Measurements from ENCODE around the gene ST13. TPM values are rescaled to one million over a fixed set of nuclear protein-coding genes. Genes with fewer than 3 reads are reported as not detected.
"Not testable (repeated sequence)": the region's sequence is repeated elsewhere in the genome, so short reads cannot be mapped to it uniquely, and the experiment has no call there.

The ST13 gene
- total and polyA plus RNA-seq, 11 donors, result 40.0 to 231 (median 202) TPM

GRCh38 chr22:40826984-40827741, 29.3 kb downstream of the ST13 start:
- Histone ChIP-seq H3K4me3 (no peak overlapping the region), H3K9me3 (no peaks in the 10 kb centered on the region), H3K27me3 (no peaks in the 10 kb centered on the region), H3K36me3 (peaks cover 0 to 100% (median 91%) of the 10 kb centered on the region in 9 donors), H3K4me1 (peaks cover 0 to 3% (median 0%) of the 10 kb centered on the region in 12 donors), H3K27ac (no peak overlapping the region)
- intact Hi-C loops (cut with DNase I), result no loop called here
- ATAC-seq (no peak), DNase-seq (no peak)
- WGBS, 4 donors, result 77 to 79% (median 79%) methylated on average over 7 of the region's 7 CpGs
- no peak for TF ChIP-seq POLR2A (IDR thresholded peaks at IDR 0.05)
- TF ChIP-seq CTCF (IDR thresholded peaks at IDR 0.05), result no peak

- H3K4me3 ChIP-seq; ATAC-seq; H3K4me1 ChIP-seq; H3K27me3 ChIP-seq; H3K27ac ChIP-seq; intact Hi-C loops (cut with DNase I); H3K9me3 ChIP-seq; DNase-seq: not testable (repeated sequence)
- H3K36me3 ChIP-seq, result peaks cover 0 to 93% (median 83%) of the 10 kb centered on the region in 9 donors
- WGBS, 4 donors, result 86 to 100% (median 95%) methylated on average over 1 to 2 of the region's 2 CpGs
These were observed 30.1 kb downstream of the ST13 start for GRCh38 chr22:40826292-40826691.

GRCh38 chr22:40823426-40823825, 33.0 kb downstream of the ST13 start:
- TF ChIP-seq POLR2A (IDR thresholded peaks at IDR 0.05) (no peak), CTCF (IDR thresholded peaks at IDR 0.05) (no peak)
- H3K27ac ChIP-seq, result no peak overlapping the region
- H3K4me1 ChIP-seq, result peaks cover 0 to 14% (median 8%) of the 10 kb centered on the region in 12 donors
- intact Hi-C loops (cut with DNase I), result no loop called here
- H3K4me3 ChIP-seq, result no peak overlapping the region
- no peak for DNase-seq
- H3K36me3 ChIP-seq, result peaks cover 0 to 64% (median 54%) of the 10 kb centered on the region in 9 donors
- no peak for ATAC-seq
- WGBS, 4 donors, result 57 to 74% (median 68%) methylated on average over 1 of the region's 1 CpG
- no peaks in the 10 kb centered on the region for H3K9me3 ChIP-seq
- no peaks in the 10 kb centered on the region for H3K27me3 ChIP-seq

- peak overlapping the region; percentile 57 to 99 (median 82) for H3K4me3 ChIP-seq
- no peaks in the 10 kb centered on the region for H3K9me3 ChIP-seq
- H3K27me3 ChIP-seq, result no peaks in the 10 kb centered on the region
- ATAC-seq, result peak in 1 of 4 donors; percentile 8
- peaks cover 0 to 27% (median 16%) of the 10 kb centered on the region in 9 donors for H3K36me3 ChIP-seq
- no peak for TF ChIP-seq CTCF (IDR thresholded peaks at IDR 0.05)
- no peak for TF ChIP-seq POLR2A (IDR thresholded peaks at IDR 0.05)
- intact Hi-C loops (cut with DNase I), result loop anchor here in 3 of 10 donors (2.0 to 5.0 kb wide), 2 partner anchors 33 to 37 kb away; partner anchors contain the start of genes ST13 (in 2 of the 3) and XPNPEP3 (in 2 of the 3)
- WGBS, 4 donors, result 3 to 9% (median 5%) methylated on average over 4 of the region's 4 CpGs
- H3K27ac ChIP-seq, result peak overlapping the region in 11 of 12 donors; percentile 31 to 88 (median 77)
- H3K4me1 ChIP-seq, result peaks cover 0 to 27% (median 19%) of the 10 kb centered on the region in 12 donors
- no peak for DNase-seq
These were observed 36.8 kb downstream of the ST13 start for GRCh38 chr22:40819599-40820140.
